H1 (cell line): ENCODE results near the gene GATD1. TPM values are rescaled to one million over a fixed set of nuclear protein-coding genes. Genes with fewer than 3 reads are reported as not detected.

Source experiments
- ATF3 ChIP-seq: IDR thresholded peaks from 2 replicates; pipeline ENCODE4 v1.6.1; 2011; ENCODE audit warnings: low read depth, mild to moderate bottlenecking, low read length; ENCODE audit not compliant: insufficient read depth
- CBX5 ChIP-seq: fragments of 300-800, 300-1000 bp; sonication (generic); IDR thresholded peaks from 2 replicates; pipeline ENCODE4 v1.7.1; 2016; ENCODE audit warnings: antibody characterized with exemption, low read length, low read depth
- CHD2 ChIP-seq: IDR thresholded peaks from 2 replicates; pipeline ENCODE4 v1.6.1; 2012; ENCODE audit warnings: low read length, improper control_type of control experiment
- CREB1 ChIP-seq: IDR thresholded peaks from 2 replicates; pipeline ENCODE4 v1.6.1; 2012; ENCODE audit warnings: inconsistent platforms
- CTBP2 ChIP-seq: IDR thresholded peaks from 2 replicates; pipeline ENCODE4 v1.7.0; 2011; ENCODE audit warnings: borderline replicate concordance, mild to moderate bottlenecking, moderate library complexity, mixed read lengths, low read length; ENCODE audit not compliant: insufficient read depth, insufficient read length
- EZH2 ChIP-seq: fragments of 200-600 bp; sonication (generic); IDR thresholded peaks from 2 replicates; pipeline ENCODE4 v1.7.1; 2012; ENCODE audit warnings: low read depth, mild to moderate bottlenecking, moderate library complexity, low read length, inconsistent platforms; ENCODE audit not compliant: severe bottlenecking
- KDM1A ChIP-seq: fragments of 200-600, 300-600 bp; sonication (generic); IDR thresholded peaks from 2 replicates; pipeline ENCODE4 v1.7.1; 2016; ENCODE audit warnings: mild to moderate bottlenecking, low read length, borderline replicate concordance
- RFX5 ChIP-seq: IDR thresholded peaks from 2 replicates; pipeline ENCODE4 v1.6.1; 2011; ENCODE audit warnings: low read depth, low read length, improper control_type of control experiment, borderline replicate concordance
- SIN3A ChIP-seq, 2 experiments: IDR thresholded peaks in 1 of 2; conservative IDR thresholded peaks in 1 of 2; 2 replicates each; pipeline ENCODE4 v1.6.1; 2011 to 2012; ENCODE audit warnings: low read length in 2 of 2, improper control_type of control experiment in 1 of 2, low read depth in 1 of 2, mild to moderate bottlenecking in 1 of 2
- SUZ12 ChIP-seq: fragments of 200-600 bp; sonication (generic); IDR thresholded peaks from 2 replicates; pipeline ENCODE4 v1.6.1; 2012; ENCODE audit warnings: mild to moderate bottlenecking, inconsistent platforms, low read length, moderate library complexity, mixed read lengths
- TEAD4 ChIP-seq: IDR thresholded peaks from 2 replicates; pipeline ENCODE4 v1.6.1; 2012; ENCODE audit warnings: low read depth, low read length, inconsistent platforms, mixed read lengths
- polyA plus RNA-seq, 7 experiments: library from polyadenylated mRNA; depleted of rRNA in 3 of 7; stranded (reverse) in 5 of 7; unstranded in 2 of 7; fragments of >200 nt in 5 of 7; fragments of 200-250 nt in 2 of 7; gene quantifications; 1 replicate in 5 of 7; 2 replicates in 1 of 7; 4 replicates in 1 of 7; pipeline versions ENCODE4 v1.2.1 to v1.2.3, GENCODE V29; 2011 to 2013; ENCODE audit warnings: missing spikeins in 2 of 7, mixed read lengths in 2 of 7
- total RNA-seq: library from RNA; stranded (reverse); fragmentation: NEBNext Ultra II Directional; extraction: Animal tissue kit (Norgen Biotek cat#: 25700); gene quantifications from 2 replicates; pipeline ENCODE4 v1.2.1, GENCODE V29; 2021

GATD1 gene
- total and polyA plus RNA-seq, 2 of the 8 experiments (the other 6 are each of a cell fraction or from before 2014, with no cell fraction given), result 47.5 to 54.8 TPM

- TF ChIP-seq TEAD4, result 0 out of 2 replicates have a peak, but pooled peaks have one; percentile 21
- TF ChIP-seq EZH2, result no peak
- TF ChIP-seq CHD2, result peak; percentile 76
- no peak for TF ChIP-seq SUZ12
- peak; percentile 72 to 96; a peak in 2 of 4 replicates for TF ChIP-seq SIN3A (conservative IDR thresholded peaks at IDR 0.05 in 1 of 2, IDR thresholded peaks at IDR 0.05 in 1 of 2; ENCODE audit: low read depth in 1 of 2, low read length in 2 of 2)
- TF ChIP-seq ATF3, result peak; percentile 94
- TF ChIP-seq RFX5, result no peak
- TF ChIP-seq CTBP2, result no peak
- TF ChIP-seq CREB1, result peak; percentile 99
- TF ChIP-seq CBX5, result no peak
- no peak for TF ChIP-seq KDM1A
Observed at GRCh38 chr11:809287-810039, 32.2 kb upstream of the GATD1 start, which contains the start of gene RPLP2 (continued).
